ENCODE results near the gene P2RX5.
"Not testable (repeated sequence)": the region's sequence is repeated elsewhere in the genome, so short reads cannot be mapped to it uniquely, and the experiment has no call there.

Gene P2RX5

GRCh38 chr17:3712811-3713463 lies 17.0 kb upstream of the P2RX5 start:
- DNase-seq, result no peak

GRCh38 chr17:3710951-3711383 lies 15.0 kb upstream of the P2RX5 start:
- no peak for DNase-seq

GRCh38 chr17:3708366-3708765 lies 12.4 kb upstream of the P2RX5 start:
- DNase-seq, result no peak

GRCh38 chr17:3705718-3705984 lies 9.7 kb upstream of the P2RX5 start:
- not testable (repeated sequence) for DNase-seq

- no peak for DNase-seq
These were observed 9.2 kb upstream of the P2RX5 start for GRCh38 chr17:3704931-3705717.

- DNase-seq, result not testable (repeated sequence)
These were observed 6.1 kb upstream of the P2RX5 start for GRCh38 chr17:3702041-3702539.

GRCh38 chr17:3699951-3700350 lies 4.0 kb upstream of the P2RX5 start:
- DNase-seq, result no peak

GRCh38 chr17:3698139-3698538 lies 2.2 kb upstream of the P2RX5 start:
- no peak for DNase-seq

GRCh38 chr17:3697103-3697476 lies 1.1 kb upstream of the P2RX5 start:
- no peak for DNase-seq

- DNase-seq, result peak; percentile 82
These were observed 729 bp downstream of the P2RX5 start for GRCh38 chr17:3695129-3695722.

- DNase-seq, result no peak
These were observed 2.1 kb downstream of the P2RX5 start for GRCh38 chr17:3693829-3694231.

GRCh38 chr17:3693141-3693540 lies 2.8 kb downstream of the P2RX5 start:
- no peak for DNase-seq

- DNase-seq, result no peak
These were observed 3.6 kb downstream of the P2RX5 start for GRCh38 chr17:3692346-3692745.

GRCh38 chr17:3691617-3692067 lies 4.3 kb downstream of the P2RX5 start:
- DNase-seq, result no peak

- DNase-seq, result no peak
These were observed 5.8 kb downstream of the P2RX5 start for GRCh38 chr17:3690094-3690715.

- DNase-seq, result no peak
These were observed 6.5 kb downstream of the P2RX5 start for GRCh38 chr17:3689262-3690093.

GRCh38 chr17:3688852-3689261 lies 7.1 kb downstream of the P2RX5 start:
- no peak for DNase-seq

- DNase-seq, result no peak
These were observed 7.9 kb downstream of the P2RX5 start for GRCh38 chr17:3688027-3688553.

- DNase-seq, result no peak
These were observed 10.8 kb downstream of the P2RX5 start for GRCh38 chr17:3685174-3685573.

GRCh38 chr17:3683054-3683511 lies 12.9 kb downstream of the P2RX5 start:
- DNase-seq, result peak; percentile 28

GRCh38 chr17:3682033-3682432 lies 13.9 kb downstream of the P2RX5 start:
- DNase-seq, result no peak

- no peak for DNase-seq
These were observed 14.4 kb downstream of the P2RX5 start for GRCh38 chr17:3681565-3681964.

Measured in NCI-H146 (cell line).